Measurements from ENCODE around the gene TENM4.

Gene TENM4

GRCh38 chr11:79049741-79050179 lies 391.1 kb downstream of the TENM4 start:
- WGBS, 2 donors (ENCODE audit: extremely low coverage in 2 of 2, insufficient read length in 2 of 2, insufficient replicate concordance in 1 of 2): no CpG with 5 or more reads among the region's 4 CpGs
- no peak overlapping the region for H2BK120ac ChIP-seq (ENCODE audit: low read depth, low read length)
- H4K8ac ChIP-seq (ENCODE audit: low read depth, low read length): no peak overlapping the region
- no peak for DNase-seq (ENCODE audit: low spot score)
- no peak overlapping the region for H3K27ac ChIP-seq (replicated peaks; ENCODE audit: low read length)
- H4K91ac ChIP-seq (ENCODE audit: low read depth, low read length, poor library complexity): no peak overlapping the region
- no peak overlapping the region for H2BK5ac ChIP-seq (ENCODE audit: low read length)
- H3K18ac ChIP-seq (ENCODE audit: low read length): no peak overlapping the region
- H3K4me3 ChIP-seq (ENCODE audit: low read length in 2 of 2): no peak overlapping the region
- no peak overlapping the region for H3K23ac ChIP-seq (ENCODE audit: low read depth, low read length, poor library complexity)
- no peak overlapping the region for H2AFZ ChIP-seq (ENCODE audit: low read length)
- H2BK12ac ChIP-seq (ENCODE audit: low read length): no peak overlapping the region
- no peaks in the 10 kb centered on the region for H3K36me3 ChIP-seq (replicated peaks in 1 of 2; ENCODE audit: control insufficient read depth in 2 of 2, insufficient read depth in 2 of 2, low read length in 2 of 2)
- H3K4me1 ChIP-seq (ENCODE audit: control insufficient read depth in 2 of 2, insufficient read depth in 1 of 2, low read depth in 1 of 2, low read length in 2 of 2): peaks cover 18 to 24% of the 10 kb centered on the region in 2 donors
- H3K27me3 ChIP-seq (ENCODE audit: control insufficient read depth in 3 of 3, insufficient read depth in 3 of 3, low read depth in 1 of 3, low read length in 3 of 3): no peaks in the 10 kb centered on the region
- no peaks in the 10 kb centered on the region for H3K79me1 ChIP-seq (ENCODE audit: low read depth, low read length)
- no peak overlapping the region for H3K4ac ChIP-seq (ENCODE audit: low read length)
- no peak overlapping the region for H2AK5ac ChIP-seq (ENCODE audit: low read depth, low read length)
- no peak overlapping the region for H3K9ac ChIP-seq (ENCODE audit: low read depth, low read length, poor library complexity)
- H3K4me2 ChIP-seq (ENCODE audit: insufficient read depth, low read length, poor library complexity, severe bottlenecking): no peak overlapping the region
- H3K9me3 ChIP-seq (replicated peaks in 1 of 2; ENCODE audit: control insufficient read depth in 2 of 2, insufficient read depth in 1 of 2, low read depth in 1 of 2, low read length in 2 of 2): no peaks in the 10 kb centered on the region
- no peak overlapping the region for H3K14ac ChIP-seq (ENCODE audit: low read length)
- H2BK15ac ChIP-seq (ENCODE audit: low read length): no peak overlapping the region

DNA sequence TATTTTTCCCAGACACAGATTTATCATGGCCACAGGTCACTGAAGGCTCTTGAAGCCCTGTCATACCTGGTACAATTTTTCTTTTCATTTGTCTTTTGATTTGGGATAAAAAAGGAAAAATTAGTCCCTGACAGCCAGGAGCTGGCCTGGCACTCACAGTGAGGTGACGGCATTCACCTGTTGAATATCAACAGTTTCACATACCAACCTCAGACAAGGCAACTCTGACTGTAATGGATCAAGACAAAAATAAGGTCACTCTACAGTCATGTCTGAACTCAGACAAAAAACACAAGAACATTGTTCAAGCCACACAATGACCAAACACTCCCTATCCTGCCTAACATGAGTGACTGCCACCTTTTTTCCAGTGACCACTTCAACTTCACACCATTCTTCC lies 392.9 kb downstream of the TENM4 start:
- DNase-seq (ENCODE audit: low spot score): no peak
- Histone ChIP-seq H3K9me3 (replicated peaks in 1 of 2; ENCODE audit: control insufficient read depth in 2 of 2, insufficient read depth in 1 of 2, low read depth in 1 of 2, low read length in 2 of 2) (no peaks in the 10 kb centered on the region), H3K36me3 (replicated peaks in 1 of 2; ENCODE audit: control insufficient read depth in 2 of 2, insufficient read depth in 2 of 2, low read length in 2 of 2) (no peaks in the 10 kb centered on the region), H3K18ac (ENCODE audit: low read length) (no peak overlapping the region), H3K4me3 (ENCODE audit: low read length in 2 of 2) (no peak overlapping the region), H3K14ac (ENCODE audit: low read length) (no peak overlapping the region), H3K4me2 (ENCODE audit: insufficient read depth, low read length, poor library complexity, severe bottlenecking) (no peak overlapping the region), H2BK15ac (ENCODE audit: low read length) (no peak overlapping the region), H2AFZ (ENCODE audit: low read length) (no peak overlapping the region), H2BK120ac (ENCODE audit: low read depth, low read length) (no peak overlapping the region), H2AK5ac (ENCODE audit: low read depth, low read length) (no peak overlapping the region), H3K79me1 (ENCODE audit: low read depth, low read length) (no peaks in the 10 kb centered on the region), H2BK5ac (ENCODE audit: low read length) (no peak overlapping the region), H3K4ac (ENCODE audit: low read length) (no peak overlapping the region), H3K27me3 (ENCODE audit: control insufficient read depth in 3 of 3, insufficient read depth in 3 of 3, low read depth in 1 of 3, low read length in 3 of 3) (no peaks in the 10 kb centered on the region), H4K91ac (ENCODE audit: low read depth, low read length, poor library complexity) (no peak overlapping the region), H3K4me1 (ENCODE audit: control insufficient read depth in 2 of 2, insufficient read depth in 1 of 2, low read depth in 1 of 2, low read length in 2 of 2) (peaks cover 18 to 24% of the 10 kb centered on the region in 2 donors), H2BK12ac (ENCODE audit: low read length) (no peak overlapping the region), H4K8ac (ENCODE audit: low read depth, low read length) (no peak overlapping the region), H3K23ac (ENCODE audit: low read depth, low read length, poor library complexity) (no peak overlapping the region), H3K27ac (replicated peaks; ENCODE audit: low read length) (no peak overlapping the region), H3K9ac (ENCODE audit: low read depth, low read length, poor library complexity) (no peak overlapping the region)
- no CpG with 5 or more reads among the region's 1 CpG for WGBS, 2 donors (ENCODE audit: extremely low coverage in 2 of 2, insufficient read length in 2 of 2, insufficient replicate concordance in 1 of 2)

GRCh38 chr11:79047321-79047720 lies 393.5 kb downstream of the TENM4 start:
- Histone ChIP-seq H2BK120ac (ENCODE audit: low read depth, low read length) (no peak overlapping the region), H2AK5ac (ENCODE audit: low read depth, low read length) (no peak overlapping the region), H2AFZ (ENCODE audit: low read length) (no peak overlapping the region), H3K9ac (ENCODE audit: low read depth, low read length, poor library complexity) (no peak overlapping the region), H4K8ac (ENCODE audit: low read depth, low read length) (no peak overlapping the region), H3K4me2 (ENCODE audit: insufficient read depth, low read length, poor library complexity, severe bottlenecking) (no peak overlapping the region), H3K23ac (ENCODE audit: low read depth, low read length, poor library complexity) (no peak overlapping the region), H3K18ac (ENCODE audit: low read length) (no peak overlapping the region), H3K27ac (replicated peaks; ENCODE audit: low read length) (no peak overlapping the region), H3K27me3 (ENCODE audit: control insufficient read depth in 3 of 3, insufficient read depth in 3 of 3, low read depth in 1 of 3, low read length in 3 of 3) (no peaks in the 10 kb centered on the region), H3K36me3 (replicated peaks in 1 of 2; ENCODE audit: control insufficient read depth in 2 of 2, insufficient read depth in 2 of 2, low read length in 2 of 2) (no peaks in the 10 kb centered on the region), H3K14ac (ENCODE audit: low read length) (no peak overlapping the region), H3K4ac (ENCODE audit: low read length) (no peak overlapping the region), H3K79me1 (ENCODE audit: low read depth, low read length) (no peaks in the 10 kb centered on the region), H2BK15ac (ENCODE audit: low read length) (no peak overlapping the region), H3K4me3 (ENCODE audit: low read length in 2 of 2) (no peak overlapping the region), H3K9me3 (replicated peaks in 1 of 2; ENCODE audit: control insufficient read depth in 2 of 2, insufficient read depth in 1 of 2, low read depth in 1 of 2, low read length in 2 of 2) (peaks cover 0 to 2% of the 10 kb centered on the region in 2 donors), H4K91ac (ENCODE audit: low read depth, low read length, poor library complexity) (no peak overlapping the region), H2BK12ac (ENCODE audit: low read length) (no peak overlapping the region), H3K4me1 (ENCODE audit: control insufficient read depth in 2 of 2, insufficient read depth in 1 of 2, low read depth in 1 of 2, low read length in 2 of 2) (peaks cover 16 to 24% of the 10 kb centered on the region in 2 donors), H2BK5ac (ENCODE audit: low read length) (no peak overlapping the region)
- WGBS, 2 donors (ENCODE audit: extremely low coverage in 2 of 2, insufficient read length in 2 of 2, insufficient replicate concordance in 1 of 2): no CpG with 5 or more reads among the region's 7 CpGs
- no peak for DNase-seq (ENCODE audit: low spot score)

DNA sequence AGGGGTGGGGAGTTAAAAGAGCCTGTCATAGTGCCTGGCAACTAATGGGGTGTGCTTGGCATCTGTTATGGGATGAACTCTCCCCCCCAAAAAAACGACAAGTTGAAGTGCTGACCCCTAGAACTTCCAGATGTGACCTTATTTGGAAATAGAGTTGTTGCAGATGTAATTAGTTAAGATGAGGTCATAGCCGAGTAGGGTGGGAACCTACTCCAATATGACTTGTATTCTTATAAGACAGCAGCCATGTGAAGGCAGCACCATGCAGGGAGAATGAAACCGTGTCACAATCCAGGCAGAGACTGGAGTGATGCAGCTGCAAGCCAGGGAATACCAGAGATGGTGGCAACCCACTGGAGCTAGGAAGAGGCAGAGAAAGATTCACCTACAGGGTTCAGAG lies 394.5 kb downstream of the TENM4 start:
- no peak overlapping the region for H4K91ac ChIP-seq (ENCODE audit: low read depth, low read length, poor library complexity)
- no peak overlapping the region for H3K4ac ChIP-seq (ENCODE audit: low read length)
- H3K79me1 ChIP-seq (ENCODE audit: low read depth, low read length): no peaks in the 10 kb centered on the region
- peak overlapping the region; percentile 55 for H2AFZ ChIP-seq (ENCODE audit: low read length)
- H3K27ac ChIP-seq (replicated peaks; ENCODE audit: low read length): no peak overlapping the region
- DNase-seq (ENCODE audit: low spot score): no peak
- no peaks in the 10 kb centered on the region for H3K27me3 ChIP-seq (ENCODE audit: control insufficient read depth in 3 of 3, insufficient read depth in 3 of 3, low read depth in 1 of 3, low read length in 3 of 3)
- no CpG with 5 or more reads among the region's 3 CpGs for WGBS, 2 donors (ENCODE audit: extremely low coverage in 2 of 2, insufficient read length in 2 of 2, insufficient replicate concordance in 1 of 2)
- no peaks in the 10 kb centered on the region for H3K36me3 ChIP-seq (replicated peaks in 1 of 2; ENCODE audit: control insufficient read depth in 2 of 2, insufficient read depth in 2 of 2, low read length in 2 of 2)
- no peak overlapping the region for H3K23ac ChIP-seq (ENCODE audit: low read depth, low read length, poor library complexity)
- H2BK5ac ChIP-seq (ENCODE audit: low read length): no peak overlapping the region
- no peak overlapping the region for H4K8ac ChIP-seq (ENCODE audit: low read depth, low read length)
- H3K18ac ChIP-seq (ENCODE audit: low read length): no peak overlapping the region
- H3K9me3 ChIP-seq (replicated peaks in 1 of 2; ENCODE audit: control insufficient read depth in 2 of 2, insufficient read depth in 1 of 2, low read depth in 1 of 2, low read length in 2 of 2): peaks cover 0 to 2% of the 10 kb centered on the region in 2 donors
- H3K4me2 ChIP-seq (ENCODE audit: insufficient read depth, low read length, poor library complexity, severe bottlenecking): no peak overlapping the region
- H3K4me1 ChIP-seq (ENCODE audit: control insufficient read depth in 2 of 2, insufficient read depth in 1 of 2, low read depth in 1 of 2, low read length in 2 of 2): peaks cover 16 to 24% of the 10 kb centered on the region in 2 donors
- H2BK12ac ChIP-seq (ENCODE audit: low read length): no peak overlapping the region
- no peak overlapping the region for H3K9ac ChIP-seq (ENCODE audit: low read depth, low read length, poor library complexity)
- no peak overlapping the region for H2BK120ac ChIP-seq (ENCODE audit: low read depth, low read length)
- H3K14ac ChIP-seq (ENCODE audit: low read length): no peak overlapping the region
- H2AK5ac ChIP-seq (ENCODE audit: low read depth, low read length): no peak overlapping the region
- H3K4me3 ChIP-seq (ENCODE audit: low read length in 2 of 2): no peak overlapping the region
- no peak overlapping the region for H2BK15ac ChIP-seq (ENCODE audit: low read length)
